ENCODE measurements around the gene RTN3. TPM values are rescaled to one million over a fixed set of nuclear protein-coding genes. Genes with fewer than 3 reads are reported as not detected.
"Not testable (repeated sequence)": the region's sequence is repeated elsewhere in the genome, so short reads cannot be mapped to it uniquely, and the experiment has no call there.

The RTN3 gene
- total RNA-seq: 100 to 1,000 TPM; 155 to 232 (median 209) TPM

- Histone ChIP-seq H3K4me1 (peaks cover 14 to 15% of the 10 kb centered on the region in 2 donors), H3K4me3 (replicated peaks in 1 of 3) (peak within 1 kb of the TSS; percentile 87 to 97 (median 97)), H3K27me3 (no peaks in the 10 kb centered on the region), H3K36me3 (no peaks in the 10 kb centered on the region), H3K9me3 (no peaks in the 10 kb centered on the region), H3K27ac (peak within 1 kb of the TSS; percentile 93 to 99 (median 99))
- peak; percentile 58 to 93 for TF ChIP-seq POLR2A (IDR thresholded peaks at IDR 0.05)
- no peak for TF ChIP-seq CTCF (IDR thresholded peaks at IDR 0.05)
- WGBS, 2 donors: 0 to 1% methylated on average over 51 to 59 of the region's 74 CpGs
- intact Hi-C loops (cut with DNase I): no loop called here
- peak; percentile 97 to 98 for DNase-seq
Measured at GRCh38 chr11:63681321-63682065, at the start of gene RTN3. RTN3 (plus strand) TSS chr11:63681500; CDS start chr11:63681637, 137 bp downstream.

- H3K27me3 ChIP-seq: no peaks in the 10 kb centered on the region
- DNase-seq: peak; percentile 70 to 71
- intact Hi-C loops (cut with DNase I): loop anchor here (2.0 kb wide), 1 partner anchor 157 kb away; no protein-coding TSS in a partner anchor
- peaks cover 0 to 6% of the 10 kb centered on the region in 2 donors for H3K4me1 ChIP-seq
- no peak overlapping the region for H3K27ac ChIP-seq
- no peaks in the 10 kb centered on the region for H3K9me3 ChIP-seq
- H3K36me3 ChIP-seq: peaks cover 14 to 15% of the 10 kb centered on the region in 2 donors
- 63 to 64% methylated on average over 10 of the region's 10 CpGs for WGBS, 2 donors
- TF ChIP-seq POLR2A (IDR thresholded peaks at IDR 0.05) (no peak), CTCF (IDR thresholded peaks at IDR 0.05) (peak; percentile 35 to 97 (median 84))
- H3K4me3 ChIP-seq (replicated peaks in 1 of 3): no peak overlapping the region
Measured at GRCh38 chr11:63635762-63636465, 45.4 kb upstream of the RTN3 start.

GRCh38 chr11:63638436-63638835, 42.9 kb upstream of the RTN3 start:
- intact Hi-C loops (cut with DNase I); H3K4me3 ChIP-seq (replicated peaks in 1 of 3); H3K4me1 ChIP-seq; H3K27me3 ChIP-seq; H3K27ac ChIP-seq; H3K9me3 ChIP-seq: not testable (repeated sequence)
- 68 to 75% methylated on average over 8 of the region's 8 CpGs for WGBS, 2 donors
- peaks cover 9 to 11% of the 10 kb centered on the region in 2 donors for H3K36me3 ChIP-seq
- DNase-seq: peak; percentile 57 to 66

- Histone ChIP-seq H3K4me3 (replicated peaks in 1 of 3) (no peak overlapping the region), H3K27ac (peak overlapping the region; percentile 40 to 72 (median 46)), H3K27me3 (no peaks in the 10 kb centered on the region), H3K36me3 (peaks cover 9 to 13% of the 10 kb centered on the region in 2 donors), H3K9me3 (no peaks in the 10 kb centered on the region), H3K4me1 (peaks cover 0 to 6% of the 10 kb centered on the region in 2 donors)
- peak; percentile 30 to 45 for DNase-seq
- TF ChIP-seq CTCF (IDR thresholded peaks at IDR 0.05) (peak in 4 of 6 experiments; percentile 25 to 44 (median 40)), POLR2A (IDR thresholded peaks at IDR 0.05) (no peak)
- intact Hi-C loops (cut with DNase I): no loop called here
- 60 to 62% methylated on average over 3 of the region's 3 CpGs for WGBS, 2 donors
Measured at GRCh38 chr11:63639199-63639832, 42.0 kb upstream of the RTN3 start.

GRCh38 chr11:63641727-63642126, 39.6 kb upstream of the RTN3 start:
- DNase-seq: no peak
- H3K4me1 ChIP-seq: peaks cover 0 to 6% of the 10 kb centered on the region in 2 donors
- peaks cover 9 to 19% of the 10 kb centered on the region in 2 donors for H3K36me3 ChIP-seq
- TF ChIP-seq CTCF (IDR thresholded peaks at IDR 0.05) (no peak), POLR2A (IDR thresholded peaks at IDR 0.05) (no peak)
- H3K9me3 ChIP-seq: no peaks in the 10 kb centered on the region
- no peaks in the 10 kb centered on the region for H3K27me3 ChIP-seq
- no peak overlapping the region for H3K4me3 ChIP-seq (replicated peaks in 1 of 3)
- intact Hi-C loops (cut with DNase I): no loop called here
- H3K27ac ChIP-seq: peak overlapping the region in 1 of 3 donors; percentile 43

All from thyroid gland (tissue), 4 donors.